B cell (primary cell): Measurements from ENCODE around the gene APOC1. TPM values are rescaled to one million over a fixed set of nuclear protein-coding genes. Genes with fewer than 3 reads are reported as not detected.

Experiments
- ATAC-seq: fragments of 200-7000 bp; cut with Tn5 transposase; one replicate; pipeline ENCODE4 v1.10.0; 2021; ENCODE audit warnings: low read depth, mild to moderate bottlenecking, moderate number of reproducible peaks, moderate library complexity
- CTCF ChIA-PET: fragments of 350-600 bp; sonication (Branson Sonifier 250); formaldehyde crosslinking; loops from one replicate; lab custom pipeline; 2021; ENCODE audit warnings: antibody characterized with exemption, inconsistent platforms; lab: Charles Lee
- POLR2A ChIA-PET: fragments of 350-600 bp; sonication (Branson Sonifier 250); formaldehyde crosslinking; loops from one replicate; lab custom pipeline; 2021; ENCODE audit warnings: antibody characterized with exemption; lab: Charles Lee
- DNase-seq: peaks from one replicate; pipeline ENCODE4 v3.0.0; 2013
- H2AFZ ChIP-seq: 2 replicates; pipeline ENCODE4 v1.6.1; 2012; ENCODE audit warnings: mild to moderate bottlenecking, low read depth, low read length; ENCODE audit not compliant: insufficient read depth, poor library complexity, severe bottlenecking
- H3K27ac ChIP-seq, 2 donors: 1 replicate in 1 of 2; 2 replicates in 1 of 2; pipeline ENCODE4 v1.5.1; 2012 to 2013; ENCODE audit warnings: low read length in 2 of 2, mild to moderate bottlenecking in 2 of 2, moderate library complexity in 1 of 2
- H3K27me3 ChIP-seq, 4 experiments: fragments of 200-600 bp in 1 of 4; sonication (generic) in 1 of 4; replicated peaks in 1 of 4; 1 replicate in 2 of 4; 2 replicates in 2 of 4; pipeline versions ENCODE4 v1.6.1 to v1.7.0; 2013 to 2016; ENCODE audit warnings: low read length in 3 of 4, mild to moderate bottlenecking in 2 of 4, mixed read lengths in 1 of 4, moderate library complexity in 1 of 4; ENCODE audit not compliant: insufficient read depth in 4 of 4, control insufficient read depth in 3 of 4; ENCODE audit errors: control extremely low read depth in 1 of 4
- H3K36me3 ChIP-seq, 2 experiments: replicated peaks in 1 of 2; 1 replicate in 1 of 2; 2 replicates in 1 of 2; pipeline versions ENCODE4 v1.6.1 to v1.7.1; 2013; ENCODE audit warnings: low read length in 1 of 2; ENCODE audit not compliant: insufficient read depth in 2 of 2, control insufficient read depth in 1 of 2; ENCODE audit errors: control extremely low read depth in 1 of 2, extremely low read depth in 1 of 2
- H3K4me1 ChIP-seq, 2 donors: fragments of 200-600 bp in 1 of 2; sonication (generic) in 1 of 2; 1 replicate in 1 of 2; 2 replicates in 1 of 2; pipeline versions ENCODE4 v1.5.1 to v1.6.1; 2013 to 2017; ENCODE audit warnings: low read length in 2 of 2; ENCODE audit not compliant: control insufficient read depth in 2 of 2, insufficient read depth in 2 of 2
- H3K4me2 ChIP-seq: replicated peaks from 2 replicates; pipeline ENCODE3; 2012; ENCODE audit warnings: mild to moderate bottlenecking, low read depth, low read length; ENCODE audit not compliant: poor library complexity, severe bottlenecking
- H3K4me3 ChIP-seq, 5 experiments: fragments of 200-600 bp in 1 of 5; sonication (generic) in 1 of 5; 1 replicate in 3 of 5; 2 replicates in 2 of 5; pipeline versions ENCODE4 v1.5.1 to v1.7.0; 2011 to 2016; ENCODE audit warnings: low read length in 4 of 5, mild to moderate bottlenecking in 4 of 5, low read depth in 2 of 5, control low read depth in 1 of 5, moderate library complexity in 1 of 5; ENCODE audit not compliant: insufficient read depth in 1 of 5; ENCODE audit errors: control extremely low read depth in 1 of 5, extremely low read depth in 1 of 5
- H3K79me2 ChIP-seq: fragments of 200-600 bp; sonication (generic); one replicate; pipeline ENCODE4 v1.6.0; 2016; ENCODE audit warnings: low read length; ENCODE audit not compliant: control insufficient read depth, insufficient read depth
- H3K9ac ChIP-seq: fragments of 200-600 bp; sonication (generic); 2 replicates; pipeline ENCODE4 v1.6.1; 2017; ENCODE audit warnings: mild to moderate bottlenecking, low read length, moderate library complexity
- H3K9me3 ChIP-seq, 3 donors: one replicate each; pipeline versions ENCODE4 v1.6.1 to v1.7.1; 2013; ENCODE audit warnings: low read length in 2 of 3; ENCODE audit not compliant: control insufficient read depth in 2 of 3, insufficient read depth in 1 of 3; ENCODE audit errors: control extremely low read depth in 1 of 3
- H4K20me1 ChIP-seq: 2 replicates; pipeline ENCODE4 v1.6.0; 2012; ENCODE audit warnings: mild to moderate bottlenecking, low read length; ENCODE audit not compliant: insufficient read depth, control insufficient read depth, poor library complexity, severe bottlenecking
- H3K27ac Mint-ChIP-seq: one replicate; pipeline ENCODE4 v1.8.0; 2021; ENCODE audit warnings: mixed read lengths
- H3K27me3 Mint-ChIP-seq: one replicate; pipeline ENCODE4 v1.8.0; 2021; ENCODE audit warnings: mixed read lengths
- H3K4me1 Mint-ChIP-seq: one replicate; pipeline ENCODE4 v1.8.0; 2021; ENCODE audit warnings: mixed read lengths
- H3K4me3 Mint-ChIP-seq: one replicate; pipeline ENCODE4 v1.8.0; 2021; ENCODE audit warnings: mixed read lengths
- H3K9me3 Mint-ChIP-seq: one replicate; pipeline ENCODE4 v1.8.0; 2022; ENCODE audit warnings: mixed read lengths; ENCODE audit not compliant: insufficient read depth
- EZH2 ChIP-seq: IDR thresholded peaks from 2 replicates; pipeline ENCODE4 v1.6.1; 2012; ENCODE audit warnings: borderline replicate concordance, low read depth, mild to moderate bottlenecking, moderate library complexity, low read length; ENCODE audit not compliant: insufficient read depth, poor library complexity, severe bottlenecking
- WGBS: methylation state at CpG from one replicate; pipeline ENCODE4 v1.1.5; 2013; ENCODE audit warnings: missing lambda C conversion rate; ENCODE audit not compliant: insufficient coverage; 5-methylcytosine and 5-hydroxymethylcytosine counted together
- intact Hi-C: fragments of 100-400 bp; cut with micrococcal nuclease; formaldehyde crosslinking; loops from one replicate; pipeline ENCODE4 v1.10.0; 2022
- polyA plus RNA-seq: library from polyadenylated mRNA; depleted of rRNA; stranded (reverse); fragments of >200 nt; gene quantifications from 2 replicates; pipeline ENCODE4 v1.2.3, GENCODE V29; 2012
- total RNA-seq, 2 donors: library from RNA; stranded (reverse); fragments of 120-200 nt in 1 of 2; gene quantifications; 1 replicate in 1 of 2; 2 replicates in 1 of 2; pipeline versions ENCODE4 v1.2.3 to v1.2.4, GENCODE V29; 2013 to 2022
- TF ChIP-seq, protein P1 (sequence below): fragments of 200-600 bp; IDR thresholded peaks from one replicate; pipeline ENCODE4 v1.8.0; 2022; ENCODE audit warnings: antibody characterized with exemption, mild to moderate bottlenecking

APOC1 gene
- total and polyA plus RNA-seq, 2 donors (not counting 1 experiment from before 2014, with no cell fraction given): not detected

DNA sequence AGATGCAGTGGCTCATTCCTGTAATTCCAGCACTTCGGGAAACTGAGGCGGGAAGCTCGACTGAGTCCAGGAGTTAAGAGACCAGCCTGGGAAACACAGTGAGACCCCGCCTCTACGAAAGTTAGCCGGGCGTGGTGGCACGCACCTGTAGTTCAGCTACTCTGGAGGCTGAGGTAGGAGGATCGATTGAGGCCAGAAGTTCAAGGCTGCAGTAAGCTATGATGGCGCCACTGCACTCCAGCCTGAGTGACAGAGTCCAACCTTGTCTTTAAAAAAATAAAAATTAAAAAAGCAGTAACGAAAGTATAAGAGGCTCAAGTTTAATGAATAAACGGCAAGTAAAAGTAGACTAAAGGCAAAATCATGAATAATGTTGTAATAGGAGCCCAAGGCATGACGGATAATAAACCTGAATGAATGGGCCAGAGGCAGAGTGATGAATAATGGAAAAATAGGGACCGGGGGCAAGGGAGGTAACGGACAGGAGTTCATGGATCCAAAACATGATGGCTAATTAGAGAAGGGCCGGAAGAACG, 24.5 kb upstream of the APOC1 start:
- Histone ChIP-seq H3K27ac (peak overlapping the region; percentile 87 to 98), H3K4me1 (peaks cover 16 to 21% of the 10 kb centered on the region in 2 donors), H3K9me3 (peaks cover 0 to 3% (median 0%) of the 10 kb centered on the region in 3 donors), H3K4me3 (peak overlapping the region; percentile 65 to 90 (median 73)), H3K79me2 (peaks cover 19% of the 10 kb centered on the region), H3K9ac (peak overlapping the region; percentile 74), H3K36me3 (peaks cover 0 to 26% of the 10 kb centered on the region in 2 experiments), H4K20me1 (peaks cover 7% of the 10 kb centered on the region), H2AFZ (peak overlapping the region; percentile 83), H3K27me3 (no peaks in the 10 kb centered on the region), H3K4me2 (peak overlapping the region; percentile 76)
- Mint-ChIP-seq H3K4me3 (peak overlapping the region; percentile 92), H3K4me1 (peaks cover 29% of the 10 kb centered on the region), H3K27ac (peak overlapping the region; percentile 94), H3K27me3 (no peaks in the 10 kb centered on the region), H3K9me3 (no peaks in the 10 kb centered on the region)
- ChIA-PET CTCF (interaction anchor here (0.6 to 1.4 kb wide), 7 partner anchors 25 to 235 kb away, joined by 3 to 10 read pairs (median 3); no protein-coding TSS in a partner anchor), POLR2A (interaction anchor here (0.7 to 1.4 kb wide), 4 partner anchors 65 to 149 kb away, joined by 3 to 7 read pairs (median 4); partner anchors contain the start of genes CLASRP and CLPTM1)
- 62% methylated on average over 17 of the region's 17 CpGs for WGBS
- ATAC-seq (no peak), DNase-seq (no peak)
- TF ChIP-seq, protein P1, sequence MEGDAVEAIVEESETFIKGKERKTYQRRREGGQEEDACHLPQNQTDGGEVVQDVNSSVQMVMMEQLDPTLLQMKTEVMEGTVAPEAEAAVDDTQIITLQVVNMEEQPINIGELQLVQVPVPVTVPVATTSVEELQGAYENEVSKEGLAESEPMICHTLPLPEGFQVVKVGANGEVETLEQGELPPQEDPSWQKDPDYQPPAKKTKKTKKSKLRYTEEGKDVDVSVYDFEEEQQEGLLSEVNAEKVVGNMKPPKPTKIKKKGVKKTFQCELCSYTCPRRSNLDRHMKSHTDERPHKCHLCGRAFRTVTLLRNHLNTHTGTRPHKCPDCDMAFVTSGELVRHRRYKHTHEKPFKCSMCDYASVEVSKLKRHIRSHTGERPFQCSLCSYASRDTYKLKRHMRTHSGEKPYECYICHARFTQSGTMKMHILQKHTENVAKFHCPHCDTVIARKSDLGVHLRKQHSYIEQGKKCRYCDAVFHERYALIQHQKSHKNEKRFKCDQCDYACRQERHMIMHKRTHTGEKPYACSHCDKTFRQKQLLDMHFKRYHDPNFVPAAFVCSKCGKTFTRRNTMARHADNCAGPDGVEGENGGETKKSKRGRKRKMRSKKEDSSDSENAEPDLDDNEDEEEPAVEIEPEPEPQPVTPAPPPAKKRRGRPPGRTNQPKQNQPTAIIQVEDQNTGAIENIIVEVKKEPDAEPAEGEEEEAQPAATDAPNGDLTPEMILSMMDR: no peak
- no peak for TF ChIP-seq EZH2
- intact Hi-C loops: loop anchor here (1.0 to 2.0 kb wide), 11 partner anchors 25 to 803 kb away; partner anchors contain the start of genes BLOC1S3, CLPTM1, ERCC2 and GEMIN7
